ENCODE data around the gene TMEM270.
A peak's percentile ranks its signal among the peaks of the same experiment; 100 is the strongest.

The TMEM270 gene

GRCh38 chr7:73894733-73895551, 34.0 kb downstream of the TMEM270 start:
- peak; percentile 64 for DNase-seq (ENCODE audit: low read depth)
- TF ChIP-seq CTCF (IDR thresholded peaks at IDR 0.05; ENCODE audit: low read length, missing control alignments), result no peak
- no peak overlapping the region for H3K4me3 ChIP-seq (replicated peaks; ENCODE audit: low read depth, low read length)

GRCh38 chr7:73895626-73896025, 34.7 kb downstream of the TMEM270 start:
- TF ChIP-seq CTCF (IDR thresholded peaks at IDR 0.05; ENCODE audit: low read length, missing control alignments), result no peak
- no peak for DNase-seq (ENCODE audit: low read depth)
- no peak overlapping the region for H3K4me3 ChIP-seq (replicated peaks; ENCODE audit: low read depth, low read length)

GRCh38 chr7:73896454-73896853, 35.5 kb downstream of the TMEM270 start:
- DNase-seq (ENCODE audit: low read depth), result no peak
- no peak overlapping the region for H3K4me3 ChIP-seq (replicated peaks; ENCODE audit: low read depth, low read length)
- no peak for TF ChIP-seq CTCF (IDR thresholded peaks at IDR 0.05; ENCODE audit: low read length, missing control alignments)

- H3K4me3 ChIP-seq (replicated peaks; ENCODE audit: low read depth, low read length), result no peak overlapping the region
- no peak for TF ChIP-seq CTCF (IDR thresholded peaks at IDR 0.05; ENCODE audit: low read length, missing control alignments)
- DNase-seq (ENCODE audit: low read depth), result peak; percentile 35
These were observed 38.8 kb downstream of the TMEM270 start for GRCh38 chr7:73899731-73900142.

- H3K4me3 ChIP-seq (replicated peaks; ENCODE audit: low read depth, low read length), result no peak overlapping the region
- no peak for TF ChIP-seq CTCF (IDR thresholded peaks at IDR 0.05; ENCODE audit: low read length, missing control alignments)
- no peak for DNase-seq (ENCODE audit: low read depth)
These were observed 39.3 kb downstream of the TMEM270 start for GRCh38 chr7:73900286-73900685.

GRCh38 chr7:73901231-73901822, 40.4 kb downstream of the TMEM270 start:
- H3K4me3 ChIP-seq (replicated peaks; ENCODE audit: low read depth, low read length), result no peak overlapping the region
- TF ChIP-seq CTCF (IDR thresholded peaks at IDR 0.05; ENCODE audit: low read length, missing control alignments), result no peak
- no peak for DNase-seq (ENCODE audit: low read depth)
